22Rv1 (cell line): ENCODE data around the gene C1QA.

Source experiments
- CTCF ChIP-seq: fragments of 450-650 bp; IDR thresholded peaks from 2 replicates; pipeline ENCODE4 v1.5.1; 2017; ENCODE audit warnings: mild to moderate bottlenecking
- ZFX ChIP-seq: fragments of 450-650 bp; IDR thresholded peaks from 2 replicates; pipeline ENCODE4 v1.6.1; 2017; ENCODE audit warnings: antibody characterized with exemption, borderline replicate concordance

GRCh38 chr1:22627331-22627730 lies 9.1 kb upstream of the C1QA start:
- TF ChIP-seq CTCF (no peak), ZFX (no peak)
